HG02885 (cell line): ENCODE results near the gene TUBA1C.

Experiments
- ATAC-seq: cut with Tn5 transposase; IDR thresholded peaks from one replicate; pipeline ENCODE4 v1.9.1; 2021; ENCODE audit warnings: mild to moderate bottlenecking; ENCODE audit not compliant: unreplicated experiment, poor library complexity

Gene TUBA1C

GRCh38 chr12:49264873-49265792 is at the start of gene TUBA1C:
Gene TUBA1C (plus strand): TSS chr12:49265082. CDS start chr12:49265182, 100 bp downstream.
- peak; percentile 89 for ATAC-seq

DNA sequence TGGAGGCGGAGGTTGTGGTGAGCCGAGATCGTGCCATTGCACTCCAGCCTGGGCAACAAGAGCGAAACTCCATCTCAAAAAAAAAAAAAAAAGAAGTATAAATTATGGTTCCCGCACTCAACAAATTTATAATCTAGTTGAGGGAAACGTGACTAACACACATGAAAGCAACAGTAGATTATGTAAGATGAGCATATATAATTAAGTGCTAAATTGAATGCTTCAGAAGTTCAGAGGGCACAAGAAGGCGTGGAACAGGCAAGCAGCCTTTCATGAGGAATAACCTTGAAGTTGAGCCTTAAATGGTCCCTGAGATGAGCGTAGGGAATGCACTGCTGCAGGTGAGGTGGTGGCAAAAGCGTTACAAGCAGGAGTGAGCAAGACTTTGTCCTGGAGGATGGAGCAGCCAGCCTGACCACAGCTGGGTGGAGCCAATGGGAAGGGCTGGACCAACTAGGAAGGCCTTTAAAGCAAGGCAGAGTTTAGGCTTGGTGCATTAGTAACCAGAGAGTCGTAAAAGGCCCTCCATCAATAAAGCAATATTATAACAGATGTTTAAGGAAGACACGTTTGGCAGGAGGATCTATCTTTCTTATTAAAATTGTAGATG is 45.4 kb upstream of the TUBA1C start:
- ATAC-seq = no peak

DNA sequence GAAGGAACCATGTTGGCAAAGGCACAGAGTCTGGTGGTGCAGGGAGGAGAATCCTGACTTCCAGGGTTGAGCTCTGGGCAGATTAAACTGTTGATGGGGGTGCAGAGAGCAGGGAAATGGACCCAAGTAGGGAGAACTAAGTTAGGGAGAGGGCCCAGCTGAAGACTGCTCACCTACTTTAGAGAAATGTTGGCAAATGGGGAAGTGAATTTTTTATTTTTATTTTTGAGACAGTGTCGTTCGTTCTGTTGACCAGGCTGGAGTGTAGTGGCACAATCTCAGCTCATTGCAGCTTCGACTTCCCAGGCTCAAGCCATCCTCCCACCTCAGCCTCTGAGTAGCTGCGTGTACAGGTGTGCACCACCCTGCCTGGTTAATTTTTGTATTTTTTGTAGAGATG is 43.9 kb upstream of the TUBA1C start:
- ATAC-seq = no peak

DNA sequence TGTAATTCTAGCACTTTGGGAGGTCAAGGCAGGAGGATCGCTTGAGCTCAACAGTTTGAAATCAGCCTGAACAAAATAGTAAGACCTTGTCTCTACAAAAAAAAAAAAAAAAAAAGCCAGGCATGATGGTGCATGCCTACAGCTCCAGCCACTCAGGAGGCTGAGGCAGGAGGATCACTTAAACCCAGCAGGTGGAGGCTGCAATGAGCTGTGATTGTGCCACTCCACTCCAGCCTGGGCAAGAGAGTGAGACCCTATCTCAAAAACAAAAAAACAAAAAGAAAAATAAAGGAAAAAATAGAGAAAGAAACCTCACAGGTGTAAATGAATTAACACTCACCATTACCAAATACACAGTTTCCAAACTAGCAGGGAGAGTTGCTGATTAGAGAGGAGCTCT is 41.8 kb upstream of the TUBA1C start:
- ATAC-seq = no peak

DNA sequence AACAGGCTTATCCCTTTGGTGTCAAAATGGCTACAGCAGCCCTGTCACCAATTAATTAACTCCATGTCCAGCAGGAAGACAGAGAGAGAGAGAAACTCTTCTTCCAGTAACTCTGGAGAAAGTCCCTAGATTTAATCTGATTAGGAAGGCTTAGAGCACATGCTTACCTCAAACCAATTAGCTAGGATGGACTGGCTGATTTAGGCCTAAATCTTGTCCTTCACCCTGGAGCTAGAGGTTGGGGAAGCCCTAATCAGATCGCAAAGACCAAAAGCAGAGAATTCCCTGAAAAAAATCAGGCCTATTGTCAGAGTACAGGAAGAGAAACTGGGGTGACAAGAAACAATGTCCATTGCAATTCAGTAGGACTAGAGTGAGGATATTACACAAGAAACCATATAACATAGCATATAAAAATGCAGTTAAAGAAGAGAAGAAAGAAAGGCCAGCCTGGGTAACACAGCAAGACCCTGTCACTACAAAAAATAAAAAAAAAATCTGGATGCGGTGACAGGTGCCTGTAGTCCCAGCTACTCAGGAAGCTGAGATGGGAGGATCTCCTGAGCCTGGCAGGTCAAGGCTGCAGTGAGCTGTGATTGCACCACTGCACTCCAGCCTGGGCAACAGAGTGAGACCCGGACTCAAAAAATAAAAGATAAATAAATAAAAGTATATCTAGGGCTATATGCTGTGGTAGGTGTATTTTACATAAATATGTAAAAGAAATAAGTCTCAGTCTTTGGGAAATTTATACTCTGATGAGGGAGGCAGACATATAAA is 41.1 kb upstream of the TUBA1C start:
- no peak for ATAC-seq

DNA sequence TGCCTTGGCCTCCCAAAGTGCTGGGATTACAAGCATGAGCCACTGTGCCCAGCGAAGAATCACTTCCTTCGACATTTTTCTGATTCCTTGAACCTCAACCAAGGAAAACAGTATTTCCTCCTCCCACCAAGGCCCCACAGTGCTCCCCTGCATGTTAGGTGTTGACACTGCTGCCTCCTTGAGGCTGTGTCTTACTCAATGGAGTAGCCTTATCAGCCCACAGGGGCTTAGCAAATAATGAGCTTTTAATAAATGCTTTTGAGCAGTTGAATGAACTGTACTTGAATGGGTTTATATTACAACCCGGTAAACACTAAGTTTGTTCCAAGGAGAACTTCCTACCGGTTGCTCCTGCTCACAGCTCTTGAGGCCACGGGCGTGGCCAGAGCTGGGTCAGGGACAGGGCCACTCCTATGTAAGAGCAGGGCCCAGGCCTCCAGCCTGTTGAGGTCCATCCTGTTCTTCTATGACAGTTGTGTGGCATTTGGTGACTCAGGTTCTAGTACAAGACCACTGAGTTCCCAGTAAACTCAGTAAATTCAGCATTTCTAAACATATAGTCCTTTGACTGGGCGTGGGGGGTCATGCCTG is 39.2 kb upstream of the TUBA1C start:
- ATAC-seq = no peak

DNA sequence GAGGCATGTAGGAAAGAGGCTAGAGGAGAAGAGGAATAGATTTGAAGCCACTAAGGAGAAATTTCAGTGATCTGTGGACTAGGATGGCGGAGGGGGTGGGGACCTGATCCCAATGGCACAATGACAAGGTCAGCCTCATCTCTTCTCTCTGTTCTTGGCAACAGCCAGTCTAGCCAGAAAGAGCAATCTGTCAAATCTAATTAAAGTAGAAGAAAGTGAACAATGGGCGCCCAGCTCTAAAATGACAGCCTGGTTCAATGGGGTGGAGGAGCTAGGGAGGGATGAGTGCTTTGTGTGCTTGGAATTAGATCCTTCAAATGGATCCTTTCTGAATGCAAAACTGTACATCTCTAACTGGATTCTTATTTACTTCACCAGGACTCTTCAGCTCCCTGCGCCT is 37.2 kb upstream of the TUBA1C start:
- no peak for ATAC-seq

- no peak for ATAC-seq
Observed at GRCh38 chr12:49228653-49229052, 36.2 kb upstream of the TUBA1C start.

DNA sequence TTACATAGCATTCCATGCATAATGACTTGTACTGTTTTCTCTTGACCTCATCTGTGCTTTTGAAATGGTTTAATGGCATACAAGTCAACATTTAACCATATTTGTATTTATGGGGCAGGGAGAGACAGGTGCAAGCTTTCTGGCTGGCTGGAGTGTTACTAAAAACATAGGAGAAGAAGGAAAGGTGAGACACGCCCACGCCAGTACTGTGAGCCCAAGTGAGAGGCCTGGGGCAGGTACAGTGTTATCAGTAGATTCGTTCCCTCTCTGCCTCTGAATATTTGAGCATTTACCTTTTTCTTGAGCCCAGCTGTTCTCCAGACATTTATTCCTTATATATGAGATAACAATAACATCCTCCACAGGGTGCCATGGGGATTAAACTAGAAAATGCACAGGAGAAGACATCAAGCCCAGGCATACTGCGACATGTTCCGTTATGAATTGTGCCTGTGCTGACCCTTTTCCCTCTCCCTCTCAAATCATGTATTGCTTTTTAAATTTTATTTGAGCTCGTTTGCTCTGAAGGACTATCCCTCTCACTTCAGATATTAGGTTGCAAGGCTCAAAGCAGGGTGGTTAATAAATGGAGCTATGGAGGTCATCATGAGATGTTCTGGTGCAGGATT is 34.6 kb upstream of the TUBA1C start:
- ATAC-seq = no peak

GRCh38 chr12:49230805-49231194 is 34.1 kb upstream of the TUBA1C start:
- no peak for ATAC-seq

DNA sequence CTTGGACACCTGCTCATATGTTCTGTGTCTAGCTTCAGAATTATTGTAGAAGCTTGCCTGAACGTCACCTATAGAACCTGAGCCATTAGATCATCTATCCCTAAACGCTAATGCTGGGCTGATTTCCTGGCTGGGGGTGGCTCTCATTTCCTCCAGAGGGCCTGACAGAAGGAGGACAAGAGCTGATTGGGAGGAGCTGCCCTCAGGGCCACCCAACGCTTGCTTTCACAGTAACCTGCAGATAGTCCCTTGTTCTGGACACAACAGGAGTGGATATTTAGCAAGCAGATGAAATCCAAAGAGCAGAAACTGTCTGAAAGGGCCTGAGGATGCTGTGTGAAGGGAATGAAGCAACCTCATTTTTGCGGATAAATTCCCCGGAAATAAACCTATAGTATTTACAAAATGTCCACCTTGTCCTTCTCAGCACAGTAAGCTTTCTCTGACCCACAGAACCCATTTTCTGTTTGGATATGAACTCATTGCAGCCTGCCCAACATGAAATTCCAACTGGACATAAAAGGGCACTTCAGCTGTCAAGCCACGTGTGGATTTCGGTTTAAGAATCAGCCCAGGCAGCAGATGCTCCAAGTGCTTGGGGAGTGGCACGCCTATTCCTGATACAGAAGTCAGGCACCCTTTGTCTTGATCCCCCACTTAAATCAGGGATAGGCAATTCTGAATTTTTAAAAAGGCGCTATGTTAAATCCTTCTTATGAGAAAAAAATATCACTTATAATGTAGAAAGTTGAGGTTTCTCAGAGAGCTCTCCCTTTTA is 32.8 kb upstream of the TUBA1C start:
- ATAC-seq = no peak

DNA sequence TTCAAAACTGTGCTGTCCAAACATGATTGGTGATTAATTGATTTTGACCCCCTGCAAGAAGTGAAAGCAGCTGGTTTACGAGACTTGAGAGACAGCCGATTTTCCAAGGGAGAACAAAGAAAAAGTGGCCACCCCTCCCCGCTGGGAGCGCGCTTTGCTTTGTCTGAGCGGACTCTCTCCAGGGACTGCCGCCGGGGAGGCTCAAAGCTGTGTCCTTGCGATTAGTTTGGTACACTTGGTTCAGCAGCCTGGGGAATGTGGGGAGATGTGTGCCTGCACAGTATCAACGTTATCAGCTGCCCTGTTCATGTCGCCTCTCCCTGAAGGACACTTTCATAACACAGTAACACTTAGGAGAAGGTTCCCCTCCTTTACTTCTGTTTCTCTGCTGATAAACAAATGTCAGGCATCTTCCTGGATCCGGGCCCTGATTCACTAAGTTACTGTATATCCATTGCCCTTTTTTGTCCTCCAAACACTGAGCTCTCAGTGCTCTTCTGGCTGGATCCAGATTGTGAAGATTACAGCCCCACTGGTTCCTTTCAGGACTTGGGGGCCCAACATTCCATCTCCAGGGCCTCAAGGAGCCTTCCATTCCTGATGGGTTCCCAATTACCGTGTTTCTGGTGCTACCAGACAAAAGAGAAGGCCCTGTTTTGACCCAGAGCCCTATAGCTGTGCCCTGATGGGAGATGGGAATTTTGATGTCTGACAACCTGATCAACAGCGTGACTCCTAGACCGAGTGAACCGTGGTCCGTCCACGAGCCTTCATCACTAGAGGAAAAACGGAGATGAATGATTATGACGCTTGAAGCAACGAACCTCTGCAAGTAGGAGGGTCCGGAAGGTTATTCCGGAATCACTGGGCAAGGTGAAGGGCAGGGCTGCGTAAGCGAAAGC is 31.7 kb upstream of the TUBA1C start:
- ATAC-seq = no peak

DNA sequence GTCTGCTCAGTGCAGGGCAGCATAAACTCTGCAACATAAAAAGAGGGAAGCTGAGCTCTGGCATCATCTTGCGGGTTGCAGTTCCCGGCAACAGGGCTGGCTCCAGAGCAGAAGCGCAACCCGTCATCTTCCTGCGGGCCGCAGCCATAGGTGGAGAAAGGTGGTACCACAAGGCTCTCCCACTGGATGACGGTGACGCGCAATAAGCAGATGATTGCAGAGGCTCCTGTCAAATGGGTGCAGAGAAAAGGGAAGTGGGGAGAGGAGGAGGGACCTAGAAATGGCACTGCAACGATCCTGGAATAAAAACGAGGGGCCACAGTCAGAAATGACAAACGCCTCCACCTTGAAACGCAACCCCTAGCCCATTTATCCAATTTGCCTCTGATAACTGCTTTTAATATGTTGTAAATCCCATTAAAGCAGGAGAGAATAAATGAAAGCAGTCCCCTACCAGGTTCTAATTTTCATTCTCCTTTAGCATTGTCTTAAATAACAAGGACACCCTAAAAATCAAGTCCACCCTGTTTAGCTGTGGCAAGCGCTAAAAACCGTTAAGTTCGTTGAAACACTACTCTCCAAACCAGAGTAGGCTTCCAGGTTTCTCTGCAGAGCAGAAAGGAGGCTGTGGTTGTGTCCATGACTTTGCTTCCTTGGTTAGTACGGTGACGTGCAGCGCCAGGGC is 30.9 kb upstream of the TUBA1C start:
- no peak for ATAC-seq

DNA sequence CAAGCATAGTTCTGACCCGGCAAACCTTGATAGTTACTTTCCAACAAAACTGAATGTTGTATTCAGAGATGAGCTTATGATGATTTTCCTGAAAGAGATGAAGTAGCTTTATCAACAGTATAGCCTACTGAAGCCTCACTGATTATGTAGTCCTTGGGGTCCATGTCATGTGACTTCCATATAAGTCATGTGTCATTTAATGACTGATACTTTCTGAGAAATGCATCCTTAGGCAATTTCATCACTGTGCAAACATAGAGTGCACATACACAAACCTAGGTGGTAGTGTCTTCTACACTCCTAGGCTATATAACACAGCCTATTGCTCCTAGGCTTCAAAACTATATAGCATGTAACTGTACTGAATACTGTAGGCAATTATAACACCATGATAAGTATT is 28.5 kb upstream of the TUBA1C start:
- no peak for ATAC-seq

DNA sequence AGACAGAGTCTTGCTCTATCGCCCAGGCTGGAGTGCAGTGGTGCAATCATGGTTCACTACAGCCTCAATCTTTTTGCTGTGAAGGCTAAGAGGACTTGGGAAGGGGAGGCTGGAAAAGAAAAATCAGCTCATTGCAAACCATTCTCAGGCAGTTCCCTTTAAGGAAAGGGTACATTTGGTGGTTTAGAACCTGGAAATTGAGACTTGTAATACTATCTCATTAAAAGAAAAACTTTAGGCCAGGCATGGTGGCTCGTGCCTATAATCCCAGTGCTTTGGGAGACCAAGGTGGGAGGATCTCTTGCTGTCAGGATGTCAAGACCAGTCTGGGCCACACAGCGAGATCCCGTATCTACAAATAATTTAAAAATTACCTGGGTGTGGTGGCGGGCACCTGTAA is 21.3 kb upstream of the TUBA1C start:
- no peak for ATAC-seq

DNA sequence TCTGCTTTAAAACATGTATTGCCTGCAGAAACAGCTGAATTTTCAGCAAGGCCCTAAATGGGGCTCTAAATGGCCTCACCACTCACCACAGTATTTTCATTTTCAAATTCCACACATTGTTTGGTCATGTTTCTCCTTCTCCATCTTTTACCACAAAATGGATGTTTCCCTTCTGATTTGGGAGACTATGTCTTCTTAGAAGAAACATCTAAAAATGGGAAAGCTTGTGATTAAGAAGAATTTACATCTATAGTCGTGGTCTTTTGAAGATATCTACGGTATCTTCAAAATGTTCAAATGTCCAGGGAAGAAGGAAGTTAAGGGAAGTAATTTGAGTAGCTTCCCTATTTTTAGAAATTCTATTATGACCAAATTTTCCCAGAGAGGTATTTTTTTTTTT is 20.7 kb upstream of the TUBA1C start:
- ATAC-seq = no peak

GRCh38 chr12:49251357-49251756 is 13.5 kb upstream of the TUBA1C start:
- no peak for ATAC-seq

DNA sequence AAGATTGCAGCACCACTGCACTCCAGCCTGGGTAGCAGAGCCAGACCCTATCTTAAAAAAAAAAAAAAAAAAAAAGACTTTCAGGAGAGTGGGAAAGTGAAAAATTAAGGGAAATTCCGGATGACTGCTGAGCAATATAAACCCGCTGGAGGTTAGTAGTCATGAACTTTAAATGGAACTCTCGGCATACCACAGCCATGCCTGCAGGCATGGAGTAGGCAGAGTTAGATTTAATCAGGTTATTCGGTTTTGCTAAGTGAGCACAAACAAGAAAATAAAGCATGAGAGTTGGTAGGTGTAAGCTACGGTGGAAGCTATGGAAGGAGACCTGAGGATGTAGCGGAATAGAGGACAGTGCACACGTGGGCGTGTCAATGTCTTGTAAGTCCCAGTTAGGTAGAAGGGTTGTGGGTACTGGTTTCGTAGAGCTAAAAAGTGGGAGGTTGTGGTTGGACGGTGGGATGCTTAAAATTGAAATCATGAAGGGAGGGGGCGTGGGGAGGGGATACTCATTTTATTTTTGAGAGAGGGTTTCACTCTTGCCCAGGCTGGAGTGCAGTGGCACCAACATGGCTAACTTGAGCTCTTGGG is 11.8 kb upstream of the TUBA1C start:
- ATAC-seq = no peak
